ENCODE results near the gene ZNF627.
A peak's percentile ranks its signal among the peaks of the same experiment; 100 is the strongest.
"Not testable (repeated sequence)": the region's sequence is repeated elsewhere in the genome, so short reads cannot be mapped to it uniquely, and the experiment has no call there.

ZNF627 gene

DNA sequence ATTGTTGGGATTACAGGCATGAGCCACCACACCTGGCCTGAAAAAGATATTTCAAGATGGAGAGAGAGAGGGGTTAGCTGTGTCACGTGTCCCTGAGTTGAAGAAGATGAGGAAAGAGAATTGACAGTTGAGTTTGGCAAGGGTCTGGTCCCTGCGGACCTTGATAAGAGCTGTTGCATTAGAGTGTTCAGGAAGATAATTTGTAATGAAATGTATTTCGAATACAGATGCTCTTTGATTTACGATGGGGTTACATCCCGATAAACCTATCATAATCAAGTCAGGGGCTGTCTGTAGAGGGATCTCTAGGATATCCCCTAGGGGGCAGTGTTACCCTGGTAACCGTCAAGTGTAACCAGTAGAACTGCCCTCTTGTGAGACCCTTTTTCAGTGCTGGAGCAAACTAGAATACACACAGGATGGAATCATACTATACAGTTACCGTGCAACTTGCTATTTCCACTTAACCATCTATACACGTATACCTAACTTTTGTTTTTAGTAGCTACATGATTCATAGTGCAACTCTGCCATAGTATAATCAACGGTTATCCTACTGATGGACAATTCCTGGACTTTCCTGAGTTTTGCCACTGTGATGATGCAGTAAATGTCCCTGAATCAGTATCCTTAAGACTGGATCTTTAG is 36.8 kb upstream of the ZNF627 start:
- TF ChIP-seq, protein P1, sequence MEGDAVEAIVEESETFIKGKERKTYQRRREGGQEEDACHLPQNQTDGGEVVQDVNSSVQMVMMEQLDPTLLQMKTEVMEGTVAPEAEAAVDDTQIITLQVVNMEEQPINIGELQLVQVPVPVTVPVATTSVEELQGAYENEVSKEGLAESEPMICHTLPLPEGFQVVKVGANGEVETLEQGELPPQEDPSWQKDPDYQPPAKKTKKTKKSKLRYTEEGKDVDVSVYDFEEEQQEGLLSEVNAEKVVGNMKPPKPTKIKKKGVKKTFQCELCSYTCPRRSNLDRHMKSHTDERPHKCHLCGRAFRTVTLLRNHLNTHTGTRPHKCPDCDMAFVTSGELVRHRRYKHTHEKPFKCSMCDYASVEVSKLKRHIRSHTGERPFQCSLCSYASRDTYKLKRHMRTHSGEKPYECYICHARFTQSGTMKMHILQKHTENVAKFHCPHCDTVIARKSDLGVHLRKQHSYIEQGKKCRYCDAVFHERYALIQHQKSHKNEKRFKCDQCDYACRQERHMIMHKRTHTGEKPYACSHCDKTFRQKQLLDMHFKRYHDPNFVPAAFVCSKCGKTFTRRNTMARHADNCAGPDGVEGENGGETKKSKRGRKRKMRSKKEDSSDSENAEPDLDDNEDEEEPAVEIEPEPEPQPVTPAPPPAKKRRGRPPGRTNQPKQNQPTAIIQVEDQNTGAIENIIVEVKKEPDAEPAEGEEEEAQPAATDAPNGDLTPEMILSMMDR (IDR thresholded peaks at IDR 0.05; ENCODE audit: borderline replicate concordance, control extremely low read depth, extremely low read depth, insufficient read depth, missing control alignments): peak; percentile 49
- peak; percentile 76 for DNase-seq (ENCODE audit: low spot score)
- in situ Hi-C loops (cut with MboI; ENCODE audit: low sequenced_read_pairs, unreplicated experiment): no loop called here

DNA sequence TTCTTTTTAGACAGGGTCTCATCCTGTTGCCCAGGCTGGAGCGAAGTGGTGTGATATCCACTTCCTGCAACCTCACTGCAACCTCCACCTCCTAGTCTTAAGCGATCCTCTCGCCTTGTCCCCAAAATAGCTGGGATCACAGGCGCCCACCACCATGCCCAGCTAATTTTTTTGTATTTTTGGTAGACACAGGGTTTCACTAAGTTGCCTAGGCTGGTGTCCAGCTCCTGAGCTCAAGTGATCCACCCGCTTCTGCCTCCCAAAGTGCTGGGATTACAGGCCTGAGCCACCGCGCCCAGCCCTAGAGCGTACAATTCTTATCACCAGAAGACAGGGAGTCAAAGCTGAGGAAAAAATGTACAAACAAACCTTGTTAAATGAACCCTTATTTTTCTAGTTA is 33.8 kb upstream of the ZNF627 start:
- in situ Hi-C loops (cut with MboI; ENCODE audit: low sequenced_read_pairs, unreplicated experiment): no loop called here

DNA sequence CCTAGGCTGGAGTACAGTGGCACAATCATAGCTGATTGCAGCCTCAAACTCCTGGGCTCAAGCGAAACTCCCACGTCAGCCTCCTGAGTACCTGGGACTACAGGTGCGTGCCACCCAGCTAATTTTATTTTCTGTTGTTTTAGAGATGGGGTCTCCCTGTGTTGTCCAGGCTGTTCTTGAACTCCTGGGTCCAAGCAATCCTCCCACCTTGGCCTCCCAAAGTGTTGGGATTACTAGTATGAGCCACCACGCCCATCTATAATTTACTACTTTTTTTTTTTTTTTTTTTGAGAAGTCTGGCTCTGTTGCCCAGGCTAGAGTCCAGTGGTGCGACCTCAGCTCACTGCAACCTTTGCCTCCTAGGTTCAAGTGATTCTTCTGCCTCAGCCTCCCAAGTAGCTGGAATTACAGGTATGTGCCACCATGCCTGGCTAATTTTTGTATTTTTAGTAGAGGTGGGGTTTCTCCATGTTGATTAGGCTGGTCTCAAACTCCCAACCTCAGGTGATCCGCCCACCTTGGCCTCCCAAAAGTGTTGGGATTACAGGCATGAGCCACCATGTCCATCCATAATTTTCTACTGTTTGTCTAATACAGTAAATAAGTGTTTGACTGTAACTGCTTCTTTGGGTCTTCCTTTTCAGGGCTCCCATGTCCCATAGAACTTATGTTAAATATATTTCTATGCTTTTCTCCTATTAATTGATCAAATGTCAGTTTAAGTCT is 33.0 kb upstream of the ZNF627 start:
- DNase-seq (ENCODE audit: low spot score); in situ Hi-C loops (cut with MboI; ENCODE audit: low sequenced_read_pairs, unreplicated experiment): not testable (repeated sequence)

More for the DNA sequence above, 33.8 kb upstream of the ZNF627 start:
- TF ChIP-seq, protein P1 (IDR thresholded peaks at IDR 0.05; ENCODE audit: borderline replicate concordance, control extremely low read depth, extremely low read depth, insufficient read depth, missing control alignments): no peak
- no peak for DNase-seq (ENCODE audit: low spot score)

DNA sequence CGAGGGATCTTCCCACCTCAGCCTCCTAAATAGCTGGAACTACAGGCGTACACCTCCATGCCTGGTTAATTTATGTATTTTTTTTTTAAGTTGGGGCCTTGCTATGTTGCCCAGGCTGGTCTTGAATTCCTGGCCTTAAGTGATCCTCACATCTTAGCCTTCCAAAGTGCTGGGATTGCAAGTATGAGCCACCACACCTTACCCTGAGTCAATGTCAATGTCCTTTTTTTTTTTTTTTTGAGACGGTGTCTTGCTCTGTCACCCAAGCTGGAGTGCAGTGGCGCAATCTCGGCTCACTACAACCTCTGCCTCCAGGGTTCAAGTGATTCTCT is 31.7 kb upstream of the ZNF627 start:
- in situ Hi-C loops (cut with MboI; ENCODE audit: low sequenced_read_pairs, unreplicated experiment); DNase-seq (ENCODE audit: low spot score): not testable (repeated sequence)

DNA sequence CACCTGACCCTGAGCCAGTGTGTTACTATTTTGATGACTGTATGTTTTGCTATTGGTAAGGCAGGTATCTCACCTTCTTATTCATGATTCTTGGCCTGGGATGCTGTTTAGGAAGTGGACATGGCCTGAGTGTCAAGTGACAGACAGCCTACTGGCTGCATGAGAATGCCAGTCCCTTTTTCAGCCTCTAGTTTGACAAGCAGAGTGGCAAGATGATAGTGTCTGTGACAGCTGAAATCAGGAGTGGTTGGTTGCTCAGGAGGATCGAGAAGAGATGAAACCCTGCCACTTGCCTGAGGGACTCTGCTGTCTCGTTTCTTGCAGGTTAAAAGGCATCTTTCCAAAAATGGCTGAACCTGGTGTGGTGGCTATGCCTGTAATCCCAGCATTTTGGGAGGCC is 31.1 kb upstream of the ZNF627 start:
- DNase-seq (ENCODE audit: low spot score): no peak
- TF ChIP-seq, protein P1 (IDR thresholded peaks at IDR 0.05; ENCODE audit: borderline replicate concordance, control extremely low read depth, extremely low read depth, insufficient read depth, missing control alignments): no peak
- in situ Hi-C loops (cut with MboI; ENCODE audit: low sequenced_read_pairs, unreplicated experiment): no loop called here

DNA sequence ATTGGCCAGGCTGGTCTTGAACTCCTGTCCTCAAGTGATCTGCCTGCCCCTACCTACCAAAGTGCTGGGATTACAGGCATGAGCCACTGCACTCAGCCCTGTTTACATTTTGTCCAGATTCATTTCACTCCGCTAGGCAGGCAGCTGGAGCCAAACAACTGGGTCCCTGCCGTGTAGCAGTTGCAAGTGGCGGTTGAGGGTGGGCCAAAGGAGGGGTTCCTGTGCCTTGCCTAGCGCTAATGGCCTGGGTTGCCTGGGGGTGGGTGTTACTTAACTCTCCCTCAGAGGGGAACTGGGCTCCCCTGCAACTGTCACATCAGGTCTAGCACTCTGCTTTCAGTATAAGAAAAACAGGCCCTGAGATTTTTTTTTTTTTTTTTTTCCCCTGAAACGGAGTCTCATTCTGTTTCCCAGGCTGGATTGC is 27.2 kb upstream of the ZNF627 start:
- peak; percentile 48 for DNase-seq (ENCODE audit: low spot score)
- in situ Hi-C loops (cut with MboI; ENCODE audit: low sequenced_read_pairs, unreplicated experiment): no loop called here
- TF ChIP-seq, protein P1 (IDR thresholded peaks at IDR 0.05; ENCODE audit: borderline replicate concordance, control extremely low read depth, extremely low read depth, insufficient read depth, missing control alignments): no peak

DNA sequence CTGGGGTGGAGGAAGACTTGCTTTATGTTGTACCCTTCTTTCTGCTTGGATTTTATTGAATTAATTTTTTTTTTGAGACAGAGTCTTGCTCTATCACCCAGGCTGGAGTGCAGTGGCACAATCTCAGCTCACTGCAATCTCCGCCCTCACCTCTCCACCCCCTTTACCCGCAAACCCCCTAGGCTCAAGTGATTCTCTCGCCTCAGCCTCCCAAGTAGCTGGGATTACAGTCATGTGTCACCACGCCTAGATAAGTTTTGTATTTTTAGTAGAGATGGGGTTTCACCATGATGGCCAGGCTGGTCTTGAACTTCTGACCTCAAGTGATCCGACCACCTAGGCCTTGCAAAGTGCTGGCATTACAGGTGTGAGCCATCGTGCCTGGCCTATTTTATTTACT is 23.9 kb upstream of the ZNF627 start:
- in situ Hi-C loops (cut with MboI; ENCODE audit: low sequenced_read_pairs, unreplicated experiment); DNase-seq (ENCODE audit: low spot score): not testable (repeated sequence)

DNA sequence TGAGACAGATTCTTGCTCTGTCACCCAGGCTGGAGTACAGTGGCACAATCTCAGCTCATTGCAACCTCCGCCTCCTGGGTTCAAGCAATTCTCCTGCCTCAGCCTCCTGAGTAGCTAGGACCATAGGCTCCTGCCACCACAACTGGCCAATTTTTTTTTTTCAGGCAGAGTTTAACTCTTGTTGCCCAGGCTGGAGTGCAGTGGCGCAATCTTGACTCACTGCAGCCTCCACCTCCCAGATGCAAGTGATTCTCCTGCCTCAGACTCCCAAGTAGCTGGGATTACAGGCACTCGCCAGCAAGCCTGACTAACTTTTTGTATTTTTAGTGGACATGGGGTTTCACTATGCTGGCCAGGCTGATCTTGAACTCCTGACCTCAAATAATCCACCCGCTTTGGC is 23.5 kb upstream of the ZNF627 start:
- DNase-seq (ENCODE audit: low spot score); in situ Hi-C loops (cut with MboI; ENCODE audit: low sequenced_read_pairs, unreplicated experiment): not testable (repeated sequence)

DNA sequence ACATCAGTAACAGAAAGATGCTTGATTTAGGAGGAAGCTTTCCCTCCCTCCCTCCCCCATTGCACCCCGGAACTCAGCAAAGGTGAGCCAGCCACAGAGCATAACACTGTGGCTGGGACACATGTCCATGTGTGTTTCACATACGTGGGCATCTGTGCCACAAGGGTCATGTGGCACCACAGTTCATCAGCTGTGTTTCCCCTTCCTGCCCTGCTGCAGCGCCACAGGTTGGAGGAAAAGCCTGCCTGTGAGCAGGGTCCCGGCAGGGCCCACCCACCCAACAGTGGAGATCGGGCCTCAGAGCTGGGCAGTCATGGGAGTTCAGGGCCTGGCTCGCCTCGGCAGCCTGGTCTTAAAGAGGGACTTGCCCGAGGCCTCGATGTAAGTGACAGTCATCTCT is 22.6 kb upstream of the ZNF627 start:
- TF ChIP-seq, protein P1 (IDR thresholded peaks at IDR 0.05; ENCODE audit: borderline replicate concordance, control extremely low read depth, extremely low read depth, insufficient read depth, missing control alignments): no peak
- DNase-seq (ENCODE audit: low spot score): peak; percentile 16
- in situ Hi-C loops (cut with MboI; ENCODE audit: low sequenced_read_pairs, unreplicated experiment): no loop called here
